DMS114 treated with DMSO at 0.1 percent for 48 hours (cell line): ENCODE measurements around the gene EDEM3.

Experiments used
- DNase-seq: peaks from one replicate; lab custom pipeline; 2025; ENCODE audit not compliant: unreplicated experiment; lab: John Stamatoyannopoulos, UW

EDEM3 gene

GRCh38 chr1:184640505-184640904, 114.2 kb downstream of the EDEM3 start:
- DNase-seq, result no peak
